HL-60/S4 treated with phorbol 12-myristate 13-acetate at 8.2 ng/mL for 4 days and 3 days (cell line): ENCODE data around the gene CES2.
"Not testable (repeated sequence)": the region's sequence is repeated elsewhere in the genome, so short reads cannot be mapped to it uniquely, and the experiment has no call there.

Experiments
- in situ Hi-C: fragments of 300-500 bp; cut with MboI; formaldehyde crosslinking; loops from 2 replicates; pipeline ENCODE4 v1.15.0; 2022; ENCODE audit warnings: low sequenced_read_pairs

Gene CES2

GRCh38 chr16:66935314-66936011 is at the start of gene CES2:
Gene CES2, plus strand, starts transcription at chr16:66935516. Its CDS starts 120 bp downstream, at chr16:66935636.
- in situ Hi-C loops = no loop called here

- in situ Hi-C loops = no loop called here
Measured at GRCh38 chr16:66886321-66886720, 49.0 kb upstream of the CES2 start.

- in situ Hi-C loops = no loop called here
Measured at GRCh38 chr16:66886914-66887313, 48.4 kb upstream of the CES2 start.

- in situ Hi-C loops = no loop called here
Measured at GRCh38 chr16:66888647-66889615, 46.4 kb upstream of the CES2 start.

GRCh38 chr16:66889622-66890021 is 45.7 kb upstream of the CES2 start:
- in situ Hi-C loops = no loop called here

GRCh38 chr16:66890799-66891198 is 44.5 kb upstream of the CES2 start:
- in situ Hi-C loops = no loop called here

GRCh38 chr16:66891360-66891759 is 44.0 kb upstream of the CES2 start:
- in situ Hi-C loops = no loop called here

GRCh38 chr16:66891797-66892196 is 43.5 kb upstream of the CES2 start:
- in situ Hi-C loops = no loop called here

GRCh38 chr16:66894055-66894454 is 41.3 kb upstream of the CES2 start:
- in situ Hi-C loops = no loop called here

GRCh38 chr16:66894948-66895688 is 40.2 kb upstream of the CES2 start:
- in situ Hi-C loops = no loop called here

- in situ Hi-C loops = no loop called here
Measured at GRCh38 chr16:66895689-66895979, 39.7 kb upstream of the CES2 start.

GRCh38 chr16:66895999-66896398 is 39.3 kb upstream of the CES2 start:
- in situ Hi-C loops = no loop called here

GRCh38 chr16:66896682-66897081 is 38.6 kb upstream of the CES2 start:
- in situ Hi-C loops = not testable (repeated sequence)

GRCh38 chr16:66898207-66898606 is 37.1 kb upstream of the CES2 start:
- in situ Hi-C loops = no loop called here

GRCh38 chr16:66898933-66899309 is 36.4 kb upstream of the CES2 start:
- in situ Hi-C loops = no loop called here

- in situ Hi-C loops = no loop called here
Measured at GRCh38 chr16:66899310-66899944, 35.9 kb upstream of the CES2 start.

GRCh38 chr16:66899945-66900710 is 35.2 kb upstream of the CES2 start:
- in situ Hi-C loops = no loop called here

- in situ Hi-C loops = no loop called here
Measured at GRCh38 chr16:66900721-66901441, 34.4 kb upstream of the CES2 start.

- in situ Hi-C loops = no loop called here
Measured at GRCh38 chr16:66901626-66902025, 33.7 kb upstream of the CES2 start.
